NCI-H1417 (cell line): ENCODE measurements around the gene MT1F.
"Not testable (repeated sequence)": the region's sequence is repeated elsewhere in the genome, so short reads cannot be mapped to it uniquely, and the experiment has no call there.

ENCODE experiments used
- DNase-seq, 3 experiments: peaks; one replicate each; lab custom pipeline; 2025; lab: John Stamatoyannopoulos, UW

Gene MT1F

DNA sequence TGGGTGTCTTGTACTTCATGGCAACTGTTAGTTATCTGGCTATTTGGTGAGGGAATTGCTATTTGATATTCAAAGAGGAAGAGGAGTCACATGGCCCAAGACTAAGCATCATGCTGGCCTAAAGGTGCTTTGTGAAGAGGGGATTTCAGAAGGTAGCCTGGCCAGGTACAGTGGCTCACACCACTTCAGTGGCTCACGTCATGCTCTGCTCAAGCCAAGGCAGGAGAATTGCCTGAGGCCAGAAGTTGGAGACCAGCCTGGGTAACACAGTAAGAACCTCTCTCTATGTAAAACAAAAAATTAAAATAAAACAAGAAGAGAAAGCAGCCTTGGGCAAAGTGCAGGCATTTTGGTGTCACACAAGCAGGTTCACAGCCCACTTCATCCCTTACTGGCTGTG lies 12.4 kb upstream of the MT1F start:
- DNase-seq = no peak

DNA sequence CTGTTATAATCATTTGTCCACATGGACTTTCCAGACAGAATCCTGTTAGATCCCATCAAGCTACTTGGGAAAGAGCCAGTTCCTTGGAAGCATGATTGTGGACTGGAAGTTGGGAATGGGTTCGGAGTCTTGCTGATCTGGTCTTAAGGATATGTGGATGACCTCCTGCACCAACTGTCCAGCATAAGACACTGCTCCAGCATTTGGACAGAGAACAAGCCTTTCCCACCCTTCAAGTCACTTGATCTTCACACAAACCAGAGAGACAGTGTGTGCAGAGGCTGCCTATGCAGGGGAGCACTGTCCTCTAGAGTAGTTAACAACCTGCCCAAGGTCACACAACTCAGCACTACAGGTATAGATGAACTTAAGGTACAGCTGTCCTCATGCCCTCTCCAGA lies 11.9 kb upstream of the MT1F start:
- no peak for DNase-seq

DNA sequence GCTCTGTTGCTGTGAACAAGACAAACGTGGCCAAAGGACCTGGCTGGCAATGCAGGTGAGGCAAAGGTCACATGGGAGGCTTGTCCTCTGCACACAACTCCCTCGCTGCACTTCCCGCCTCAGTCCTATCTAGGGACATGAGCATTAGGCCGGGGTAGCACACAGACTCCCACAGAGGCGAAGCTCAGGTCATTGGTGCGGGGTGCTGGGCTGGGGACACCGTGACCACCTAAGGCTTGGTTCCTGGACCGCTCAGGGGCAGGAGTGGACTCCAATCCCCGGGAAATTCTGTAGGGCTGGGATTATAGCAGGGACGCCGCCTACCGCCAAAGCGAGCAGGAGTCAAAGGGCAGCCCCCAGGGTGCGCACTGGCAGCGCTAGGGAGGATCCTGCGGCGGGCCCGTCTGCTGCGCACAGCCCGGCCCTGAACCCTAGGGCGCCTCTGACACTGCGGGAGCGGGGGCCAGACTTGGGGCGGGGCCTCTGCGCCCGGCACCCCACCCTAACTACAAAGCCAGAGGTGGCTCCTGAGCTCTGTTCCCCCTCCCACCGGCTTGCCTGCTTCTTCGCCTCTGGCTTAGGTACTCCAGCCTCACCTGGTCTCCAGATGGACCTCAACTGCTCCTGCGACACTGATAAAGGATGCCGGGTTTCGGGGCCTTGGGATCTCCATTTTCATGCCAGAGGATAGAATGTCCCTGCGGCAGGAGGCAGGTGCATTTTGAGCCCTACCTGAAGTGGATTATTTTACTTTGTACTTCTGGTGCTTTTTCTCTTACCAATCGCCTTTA lies 9.9 kb upstream of the MT1F start:
- no peak for DNase-seq

DNA sequence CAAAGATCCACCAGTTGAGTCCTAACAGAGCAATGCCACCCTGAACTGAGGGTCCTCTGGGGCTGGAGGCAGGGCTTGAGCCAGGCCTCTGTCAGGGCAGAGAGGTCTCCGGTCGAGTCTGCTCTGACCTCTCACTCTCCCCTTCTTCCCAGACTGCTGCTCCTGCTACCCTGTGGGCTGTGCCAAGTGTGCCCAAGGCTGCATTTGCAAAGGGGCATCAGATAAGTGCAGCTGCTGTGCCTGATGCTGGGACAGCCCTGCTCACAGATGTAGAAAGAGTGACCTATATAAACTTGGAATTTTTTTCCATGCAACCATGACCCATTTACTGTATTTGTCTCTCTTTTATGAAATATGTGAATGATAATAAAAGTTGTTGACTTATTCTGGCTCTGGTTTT lies 8.5 kb upstream of the MT1F start:
- no peak for DNase-seq

DNA sequence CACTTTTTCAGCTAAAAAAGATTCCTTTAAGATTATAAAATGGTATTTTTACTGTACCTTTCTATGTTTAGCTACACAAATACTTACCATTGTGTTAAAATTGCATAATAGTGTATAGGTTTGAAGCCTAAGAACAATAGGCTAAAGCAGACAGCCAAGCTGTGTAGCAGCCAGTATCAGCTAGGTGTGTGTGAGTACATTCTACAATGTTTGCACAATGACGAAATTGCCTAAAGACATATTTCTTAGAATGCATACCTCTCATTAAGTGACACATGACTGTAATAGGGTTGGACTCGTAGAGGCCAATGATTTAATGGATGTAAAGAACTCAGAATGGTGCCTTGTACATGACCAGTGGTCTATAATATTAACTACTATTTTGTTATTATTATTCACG lies 7.9 kb upstream of the MT1F start:
- peak in 1 of 3 experiments; percentile 30 for DNase-seq

DNA sequence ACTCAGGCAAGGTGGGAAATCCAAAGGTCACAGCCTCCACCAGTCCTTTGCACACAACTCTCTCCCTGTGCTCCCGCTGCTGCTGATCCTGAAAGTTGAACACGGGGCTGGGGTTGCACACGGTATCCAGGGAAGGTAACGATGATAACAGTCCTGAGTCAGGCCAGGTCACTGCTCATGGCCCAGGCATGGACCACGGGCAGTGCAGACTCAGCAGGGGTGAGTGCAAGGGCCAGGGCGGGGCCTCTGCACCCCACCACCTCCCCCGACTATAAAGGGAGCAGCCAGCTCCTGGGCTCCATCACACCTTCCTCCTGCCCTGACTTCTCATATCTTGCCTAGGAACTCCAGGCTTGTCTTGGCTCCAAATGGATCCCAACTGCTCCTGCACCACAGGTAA lies 6.2 kb upstream of the MT1F start, which contains the start of gene MT1B:
MT1B (plus strand) TSS at position 301 of the 400 bp plus-strand sequence; CDS start at position 369, 68 bp downstream.
- no peak for DNase-seq

GRCh38 chr16:56652600-56652999 lies 5.2 kb upstream of the MT1F start:
- DNase-seq = no peak

- DNase-seq = no peak
Measured at GRCh38 chr16:56653218-56653617, 4.5 kb upstream of the MT1F start.

GRCh38 chr16:56658327-56658875 lies 642 bp downstream of the MT1F start:
- DNase-seq = peak in 2 of 3 experiments; percentile 19 to 25

- peak in 1 of 3 experiments; percentile 4 for DNase-seq
Measured at GRCh38 chr16:56662357-56663354, 4.9 kb downstream of the MT1F start.

- DNase-seq = no peak
Measured at GRCh38 chr16:56664506-56664905, 6.7 kb downstream of the MT1F start.

- DNase-seq = not testable (repeated sequence)
Measured at GRCh38 chr16:56665286-56666261, 7.8 kb downstream of the MT1F start.

DNA sequence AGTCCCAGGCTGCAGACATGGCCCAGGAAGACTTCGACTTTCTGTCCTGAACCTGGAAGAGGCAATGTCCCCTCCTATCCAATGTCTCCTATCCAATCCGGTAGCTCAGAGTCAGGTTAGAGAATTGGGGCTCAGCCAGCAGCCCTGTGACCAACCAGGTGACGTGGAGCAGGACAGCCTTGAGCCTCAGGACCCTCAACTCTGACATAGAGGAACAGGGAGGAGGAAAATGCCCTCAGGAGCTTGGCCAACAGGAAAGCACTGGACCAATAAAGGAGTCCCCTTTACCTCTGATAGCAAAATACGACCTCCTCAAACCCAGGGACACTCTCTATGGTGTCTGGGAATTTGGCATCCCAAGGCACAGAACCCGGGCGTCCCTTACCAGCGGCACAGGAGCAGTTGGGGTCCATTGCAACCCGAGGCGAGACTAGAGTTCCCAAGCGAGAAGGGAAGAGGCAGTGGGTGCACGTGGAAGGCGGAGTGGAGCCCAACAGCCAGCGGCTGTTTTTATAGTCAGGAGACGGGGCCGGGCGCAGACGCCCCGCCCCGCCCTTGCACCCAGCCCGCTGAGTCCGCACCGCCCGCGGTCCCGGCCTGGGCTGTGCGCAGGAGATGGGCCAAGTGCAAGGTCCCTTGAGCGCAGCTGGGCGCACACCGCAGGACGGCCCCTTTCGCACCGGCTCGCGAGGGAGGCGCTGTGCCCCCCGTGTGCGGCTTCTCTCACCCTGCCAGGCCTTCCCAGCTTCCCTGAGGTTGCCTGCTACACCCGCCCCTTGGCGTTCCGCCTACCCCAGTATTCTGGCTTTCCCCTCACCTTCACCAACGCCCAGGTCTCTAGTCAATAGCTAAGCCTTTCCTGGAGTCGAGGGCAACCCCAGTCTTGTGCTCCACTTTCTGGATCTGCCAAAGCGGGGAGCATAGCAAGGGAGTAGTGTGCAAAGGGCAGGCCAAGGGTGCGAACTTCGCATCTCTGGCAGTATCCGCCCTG lies 10.1 kb downstream of the MT1F start, which contains the start of gene MT1G:
MT1G (minus strand) TSS at position 485 of the 991 bp plus-strand sequence; CDS start at position 413, 72 bp downstream.
- DNase-seq = no peak

GRCh38 chr16:56669005-56669839 lies 11.5 kb downstream of the MT1F start, which contains the start of gene MT1H:
MT1H (plus strand) TSS chr16:56669814; CDS start chr16:56669885, 71 bp downstream.
- DNase-seq = no peak

GRCh38 chr16:56669840-56670619 lies 12.3 kb downstream of the MT1F start:
- DNase-seq = no peak

DNA sequence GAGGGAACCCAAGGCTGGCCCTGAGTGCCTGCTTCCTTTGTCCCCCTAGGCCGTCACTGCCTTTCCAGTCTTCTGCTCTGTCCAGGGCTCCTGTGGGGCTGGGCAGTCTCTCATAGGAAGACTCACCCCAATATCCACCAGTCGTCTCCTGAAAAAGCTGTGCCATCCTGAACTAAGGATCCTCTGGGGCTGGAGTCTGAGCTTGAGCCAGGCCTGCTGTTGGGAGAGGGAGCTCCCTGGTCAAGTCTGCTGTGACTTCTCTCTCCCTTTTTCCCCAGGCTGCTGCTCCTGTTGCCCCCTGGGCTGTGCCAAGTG lies 12.8 kb downstream of the MT1F start:
- no peak for DNase-seq

DNA sequence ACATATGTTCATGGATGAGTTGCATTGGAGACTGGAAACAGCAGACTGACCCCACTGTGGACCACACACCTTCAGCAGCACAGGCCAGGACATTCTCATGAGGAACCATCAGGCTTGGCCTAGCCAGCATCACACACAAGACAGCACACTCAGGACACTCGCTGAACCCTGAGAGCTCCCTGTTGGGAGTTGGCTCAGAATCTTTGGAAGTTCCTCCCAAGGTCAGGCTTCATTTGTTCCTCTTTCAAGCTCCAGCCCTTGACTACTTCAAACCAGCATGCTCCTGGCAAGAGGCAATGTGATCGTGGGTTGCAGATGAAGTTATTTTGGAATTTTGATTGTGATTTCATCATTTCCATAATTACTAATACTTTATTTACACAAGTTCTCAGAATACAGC lies 13.9 kb downstream of the MT1F start:
- DNase-seq = not testable (repeated sequence)

GRCh38 chr16:56672171-56672570 lies 14.4 kb downstream of the MT1F start:
- not testable (repeated sequence) for DNase-seq
